Anterior cingulate cortex (tissue), 58 donors: ENCODE results near the gene CLMP.
A peak's percentile ranks its signal among the peaks of the same experiment; 100 is the strongest.

ENCODE experiments used
- DNase-seq, 58 donors: peaks; one replicate each; lab custom pipeline; 2025; lab: John Stamatoyannopoulos, UW

CLMP gene

GRCh38 chr11:123041185-123041584 is 153.9 kb downstream of the CLMP start:
- no peak for DNase-seq

- no peak for DNase-seq
These were observed 155.0 kb downstream of the CLMP start for GRCh38 chr11:123040111-123040432.

- DNase-seq, result no peak
These were observed 159.2 kb downstream of the CLMP start for GRCh38 chr11:123035831-123036230.

- no peak for DNase-seq
These were observed 160.5 kb downstream of the CLMP start for GRCh38 chr11:123034597-123034996.

- DNase-seq, result no peak
These were observed 161.2 kb downstream of the CLMP start for GRCh38 chr11:123033895-123034294.

- DNase-seq, result no peak
These were observed 164.5 kb downstream of the CLMP start for GRCh38 chr11:123030517-123030916.

- peak in 3 of 58 donors; percentile 2 to 7 (median 4) for DNase-seq
These were observed 174.1 kb downstream of the CLMP start for GRCh38 chr11:123020968-123021367.
